ENCODE results near the gene IHH.

IHH gene

DNA sequence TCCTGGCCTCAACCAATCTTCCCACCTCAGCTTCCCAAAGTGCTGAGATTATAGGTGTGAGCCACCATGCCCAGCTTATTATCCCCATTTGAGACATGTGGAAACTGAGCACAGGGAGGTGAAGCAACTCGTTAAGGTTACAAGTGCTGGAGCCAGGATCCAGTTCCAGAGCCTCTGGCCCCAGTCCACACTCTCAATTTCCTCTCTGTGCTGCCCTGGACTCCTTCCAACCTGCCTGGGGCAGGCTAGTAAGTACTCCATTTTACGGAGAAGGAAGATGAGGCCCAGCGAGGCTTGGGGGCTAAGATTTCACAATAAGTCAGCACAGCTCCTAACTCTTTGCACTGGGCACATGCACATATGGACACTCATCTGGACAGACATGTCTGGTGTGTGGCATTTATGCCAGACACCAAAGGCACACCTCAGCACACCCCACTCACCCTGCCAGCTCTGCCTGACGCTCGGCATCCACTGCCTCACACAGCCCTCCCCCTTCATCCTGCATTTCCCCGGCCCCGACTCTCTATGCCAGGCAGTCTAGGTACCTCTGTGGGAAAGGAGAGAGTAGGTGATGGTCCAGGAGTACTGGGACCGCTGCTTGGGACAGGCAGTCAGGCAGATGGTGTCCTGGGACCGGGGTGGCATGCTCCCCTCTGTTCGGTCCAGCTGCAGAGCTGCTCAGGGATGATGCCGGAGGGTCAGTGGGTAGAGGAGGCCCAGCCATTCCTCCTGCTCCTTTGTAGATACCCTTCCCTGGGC lies 39.9 kb downstream of the IHH start:
- no peak for DNase-seq (ENCODE audit: low read depth in 2 of 2)

- no peak for DNase-seq (ENCODE audit: low read depth in 2 of 2)
Observed at GRCh38 chr2:219019436-219019835, 41.3 kb downstream of the IHH start.

GRCh38 chr2:219018726-219019125 lies 42.0 kb downstream of the IHH start:
- no peak for DNase-seq (ENCODE audit: low read depth in 2 of 2)

- no peak for DNase-seq (ENCODE audit: low read depth in 2 of 2)
Observed at GRCh38 chr2:219018286-219018685, 42.4 kb downstream of the IHH start.

DNA sequence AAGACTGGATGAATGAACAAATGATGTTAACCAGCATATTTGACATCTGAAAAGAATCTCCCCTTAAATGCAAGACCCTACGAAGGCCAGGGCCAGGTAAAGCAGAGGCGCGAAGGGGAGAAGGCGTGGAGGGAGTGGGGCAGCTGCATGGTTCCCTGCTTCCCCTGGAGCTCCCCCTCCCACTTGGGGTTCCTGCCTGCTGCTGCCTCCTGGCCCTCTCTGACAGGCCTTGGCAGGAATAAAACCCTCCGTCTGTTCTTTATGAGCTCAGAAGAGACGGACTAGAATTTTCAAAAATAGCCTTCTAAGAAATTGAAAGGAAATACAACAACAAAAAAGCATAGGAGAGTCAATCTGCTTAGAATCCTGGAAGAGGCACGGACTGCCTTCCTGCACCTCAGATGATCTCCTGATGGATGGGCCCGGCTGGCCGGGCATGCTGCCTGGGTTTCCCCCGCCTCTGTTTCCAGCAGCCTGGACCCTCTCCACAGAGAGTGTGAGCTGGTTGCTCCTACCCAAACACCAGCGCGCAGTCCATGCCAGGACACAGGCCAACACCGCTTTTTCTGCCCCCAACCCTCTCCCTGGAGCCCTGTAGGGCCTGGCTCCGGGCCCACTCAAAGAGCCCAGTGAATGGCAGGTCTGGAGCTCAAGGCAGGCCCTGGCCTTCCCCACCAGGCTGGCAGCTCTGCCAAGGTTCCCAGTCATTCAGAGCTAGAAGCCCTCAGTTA lies 43.4 kb downstream of the IHH start:
- DNase-seq (ENCODE audit: low read depth in 2 of 2) = no peak

DNA sequence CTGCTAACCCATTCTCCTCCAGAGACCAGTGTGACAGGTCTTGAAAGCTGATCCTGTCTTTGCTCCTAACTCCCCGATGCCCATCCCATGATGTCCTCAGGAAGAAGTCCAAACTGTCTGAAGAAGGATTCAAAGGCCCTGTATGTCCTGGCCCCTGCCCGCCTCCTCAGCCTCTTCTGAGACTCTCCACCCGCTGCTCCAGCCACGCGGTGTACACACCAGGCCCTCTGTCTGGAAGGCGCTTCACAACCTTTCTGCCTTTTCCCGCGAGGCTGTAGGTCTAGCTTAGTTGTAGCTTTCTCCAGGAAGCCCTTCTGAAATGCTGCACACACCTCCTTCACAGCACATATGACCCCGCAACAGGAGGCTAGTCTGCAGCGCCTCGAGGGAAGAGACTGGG lies 44.0 kb downstream of the IHH start:
- DNase-seq (ENCODE audit: low read depth in 2 of 2) = no peak

DNA sequence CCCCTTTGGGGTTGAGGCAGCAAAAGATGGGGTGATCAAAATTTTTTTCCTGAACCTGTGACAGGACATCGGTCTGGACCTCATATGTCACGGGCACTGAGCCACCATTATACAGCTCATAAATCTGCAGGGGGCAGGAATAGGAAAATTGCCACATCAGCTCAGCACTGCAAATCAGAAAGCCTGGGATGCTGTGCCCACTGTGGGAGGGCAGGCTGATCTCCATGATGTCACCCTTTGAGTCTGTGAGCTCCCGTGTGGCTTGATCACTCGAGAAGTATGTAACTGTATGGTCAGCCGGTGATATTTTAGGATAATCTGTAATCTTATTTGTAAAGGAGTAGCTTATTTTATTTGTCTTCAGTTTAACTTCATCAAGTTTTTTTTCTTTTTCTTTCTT lies 49.8 kb downstream of the IHH start:
- no peak for DNase-seq (ENCODE audit: low read depth in 2 of 2)

GRCh38 chr2:219010162-219010756 lies 50.5 kb downstream of the IHH start:
- DNase-seq (ENCODE audit: low read depth in 2 of 2) = no peak

DNA sequence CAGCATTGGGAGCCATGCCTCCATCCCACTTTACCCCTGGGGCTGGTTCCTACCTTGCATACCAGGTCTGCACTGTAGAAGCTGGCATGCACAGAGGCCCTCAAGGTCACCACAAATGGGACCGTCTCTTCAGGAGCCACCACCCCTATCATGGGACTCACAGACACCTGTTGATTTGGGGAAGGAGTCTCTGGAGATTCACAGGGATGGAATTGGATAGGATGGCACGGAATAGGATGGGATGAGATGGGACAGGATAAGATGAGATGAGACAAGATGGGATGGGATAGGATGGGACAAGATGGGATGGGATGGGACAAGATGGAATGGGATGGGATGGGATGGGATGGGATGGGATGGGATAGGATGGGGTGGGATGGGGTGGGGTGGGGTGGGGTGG lies 51.4 kb downstream of the IHH start:
- no peak for DNase-seq (ENCODE audit: low read depth in 2 of 2)

Measured in fibroblast of skin of left biceps (primary cell).